Measurements from ENCODE around the gene MB.
A peak's percentile ranks its signal among the peaks of the same experiment; 100 is the strongest.

MB gene

GRCh38 chr22:35648066-35649025 lies 31.2 kb upstream of the MB start, which contains the start of gene APOL6:
APOL6 (plus strand) TSS chr22:35648446; CDS start chr22:35656426, 7,980 bp downstream.
- Histone ChIP-seq H3K9me3 (no peaks in the 10 kb centered on the region), H3K4me3 (no peak within 1 kb of the TSS), H3K27me3 (ENCODE audit: low read depth) (no peaks in the 10 kb centered on the region), H3K4me1 (no peaks in the 10 kb centered on the region), H3K36me3 (replicated peaks) (no peaks in the 10 kb centered on the region)
- in situ Hi-C loops (cut with MboI; ENCODE audit: low sequenced_read_pairs): no loop called here
- no peak for DNase-seq (ENCODE audit: low spot score in 2 of 2)

- Histone ChIP-seq H3K4me3 (no peak overlapping the region), H3K27me3 (ENCODE audit: low read depth) (no peaks in the 10 kb centered on the region), H3K9me3 (no peaks in the 10 kb centered on the region), H3K4me1 (no peaks in the 10 kb centered on the region), H3K36me3 (replicated peaks) (no peaks in the 10 kb centered on the region)
- DNase-seq (ENCODE audit: low spot score in 2 of 2): no peak
- in situ Hi-C loops (cut with MboI; ENCODE audit: low sequenced_read_pairs): no loop called here
These were observed 28.5 kb upstream of the MB start for GRCh38 chr22:35645646-35646045.

- Histone ChIP-seq H3K27me3 (ENCODE audit: low read depth) (no peaks in the 10 kb centered on the region), H3K36me3 (replicated peaks) (no peaks in the 10 kb centered on the region), H3K9me3 (no peaks in the 10 kb centered on the region), H3K4me1 (no peaks in the 10 kb centered on the region), H3K4me3 (no peak overlapping the region)
- no peak for DNase-seq (ENCODE audit: low spot score in 2 of 2)
- in situ Hi-C loops (cut with MboI; ENCODE audit: low sequenced_read_pairs): no loop called here
These were observed 26.9 kb upstream of the MB start for GRCh38 chr22:35643991-35644390.

GRCh38 chr22:35642305-35642741 lies 25.2 kb upstream of the MB start:
- H3K9me3 ChIP-seq: no peaks in the 10 kb centered on the region
- no peak overlapping the region for H3K4me3 ChIP-seq
- DNase-seq (ENCODE audit: low spot score in 2 of 2): no peak
- in situ Hi-C loops (cut with MboI; ENCODE audit: low sequenced_read_pairs): no loop called here
- H3K27me3 ChIP-seq (ENCODE audit: low read depth): no peaks in the 10 kb centered on the region
- no peaks in the 10 kb centered on the region for H3K36me3 ChIP-seq (replicated peaks)
- H3K4me1 ChIP-seq: no peaks in the 10 kb centered on the region

- H3K36me3 ChIP-seq (replicated peaks): no peaks in the 10 kb centered on the region
- H3K4me1 ChIP-seq: no peaks in the 10 kb centered on the region
- H3K9me3 ChIP-seq: no peaks in the 10 kb centered on the region
- in situ Hi-C loops (cut with MboI; ENCODE audit: low sequenced_read_pairs): no loop called here
- no peak overlapping the region for H3K4me3 ChIP-seq
- no peaks in the 10 kb centered on the region for H3K27me3 ChIP-seq (ENCODE audit: low read depth)
- no peak for DNase-seq (ENCODE audit: low spot score in 2 of 2)
These were observed 24.5 kb upstream of the MB start for GRCh38 chr22:35641494-35642120.

GRCh38 chr22:35638410-35638809 lies 21.3 kb upstream of the MB start:
- in situ Hi-C loops (cut with MboI; ENCODE audit: low sequenced_read_pairs): loop anchor here (10.0 kb wide), 1 partner anchor 276 kb away; no protein-coding TSS in a partner anchor
- no peaks in the 10 kb centered on the region for H3K27me3 ChIP-seq (ENCODE audit: low read depth)
- H3K4me1 ChIP-seq: no peaks in the 10 kb centered on the region
- H3K36me3 ChIP-seq (replicated peaks): no peaks in the 10 kb centered on the region
- no peaks in the 10 kb centered on the region for H3K9me3 ChIP-seq
- H3K4me3 ChIP-seq: no peak overlapping the region
- no peak for DNase-seq (ENCODE audit: low spot score in 2 of 2)

GRCh38 chr22:35638001-35638400 lies 20.9 kb upstream of the MB start:
- H3K4me3 ChIP-seq: no peak overlapping the region
- H3K27me3 ChIP-seq (ENCODE audit: low read depth): no peaks in the 10 kb centered on the region
- H3K36me3 ChIP-seq (replicated peaks): no peaks in the 10 kb centered on the region
- in situ Hi-C loops (cut with MboI; ENCODE audit: low sequenced_read_pairs): loop anchor here (10.0 kb wide), 1 partner anchor 277 kb away; no protein-coding TSS in a partner anchor
- DNase-seq (ENCODE audit: low spot score in 2 of 2): no peak
- H3K4me1 ChIP-seq: no peaks in the 10 kb centered on the region
- no peaks in the 10 kb centered on the region for H3K9me3 ChIP-seq

GRCh38 chr22:35637254-35637653 lies 20.1 kb upstream of the MB start:
- H3K9me3 ChIP-seq: no peaks in the 10 kb centered on the region
- in situ Hi-C loops (cut with MboI; ENCODE audit: low sequenced_read_pairs): loop anchor here (10.0 kb wide), 1 partner anchor 278 kb away; no protein-coding TSS in a partner anchor
- H3K4me1 ChIP-seq: no peaks in the 10 kb centered on the region
- no peaks in the 10 kb centered on the region for H3K36me3 ChIP-seq (replicated peaks)
- no peaks in the 10 kb centered on the region for H3K27me3 ChIP-seq (ENCODE audit: low read depth)
- DNase-seq (ENCODE audit: low spot score in 2 of 2): no peak
- no peak overlapping the region for H3K4me3 ChIP-seq

GRCh38 chr22:35634943-35635540 lies 17.9 kb upstream of the MB start:
- in situ Hi-C loops (cut with MboI; ENCODE audit: low sequenced_read_pairs): loop anchor here (10.0 kb wide), 1 partner anchor 280 kb away; no protein-coding TSS in a partner anchor
- Histone ChIP-seq H3K36me3 (replicated peaks) (no peaks in the 10 kb centered on the region), H3K4me1 (no peaks in the 10 kb centered on the region), H3K9me3 (no peaks in the 10 kb centered on the region), H3K27me3 (ENCODE audit: low read depth) (no peaks in the 10 kb centered on the region), H3K4me3 (no peak overlapping the region)
- DNase-seq (ENCODE audit: low spot score in 2 of 2): peak; percentile 20 to 40

GRCh38 chr22:35634015-35634414 lies 16.9 kb upstream of the MB start:
- in situ Hi-C loops (cut with MboI; ENCODE audit: low sequenced_read_pairs): loop anchor here (10.0 kb wide), 1 partner anchor 281 kb away; no protein-coding TSS in a partner anchor

GRCh38 chr22:35633520-35633919 lies 16.4 kb upstream of the MB start:
- no peak overlapping the region for H3K4me3 ChIP-seq
- no peaks in the 10 kb centered on the region for H3K4me1 ChIP-seq
- no peak for DNase-seq (ENCODE audit: low spot score in 2 of 2)
- no peaks in the 10 kb centered on the region for H3K9me3 ChIP-seq
- no peaks in the 10 kb centered on the region for H3K36me3 ChIP-seq (replicated peaks)
- in situ Hi-C loops (cut with MboI; ENCODE audit: low sequenced_read_pairs): loop anchor here (10.0 kb wide), 1 partner anchor 281 kb away; no protein-coding TSS in a partner anchor
- no peaks in the 10 kb centered on the region for H3K27me3 ChIP-seq (ENCODE audit: low read depth)

More at GRCh38 chr22:35634015-35634414, 16.9 kb upstream of the MB start:
- Histone ChIP-seq H3K4me3 (no peak overlapping the region), H3K36me3 (replicated peaks) (no peaks in the 10 kb centered on the region), H3K4me1 (no peaks in the 10 kb centered on the region), H3K27me3 (ENCODE audit: low read depth) (no peaks in the 10 kb centered on the region), H3K9me3 (no peaks in the 10 kb centered on the region)
- no peak for DNase-seq (ENCODE audit: low spot score in 2 of 2)

GRCh38 chr22:35632935-35633334 lies 15.8 kb upstream of the MB start:
- in situ Hi-C loops (cut with MboI; ENCODE audit: low sequenced_read_pairs): loop anchor here (10.0 kb wide), 1 partner anchor 282 kb away; no protein-coding TSS in a partner anchor
- H3K27me3 ChIP-seq (ENCODE audit: low read depth): no peaks in the 10 kb centered on the region
- H3K4me1 ChIP-seq: no peaks in the 10 kb centered on the region
- no peak for DNase-seq (ENCODE audit: low spot score in 2 of 2)
- no peaks in the 10 kb centered on the region for H3K36me3 ChIP-seq (replicated peaks)
- H3K4me3 ChIP-seq: no peak overlapping the region
- H3K9me3 ChIP-seq: no peaks in the 10 kb centered on the region

GRCh38 chr22:35631597-35631996 lies 14.5 kb upstream of the MB start:
- Histone ChIP-seq H3K4me1 (peaks cover 6% of the 10 kb centered on the region; the same call in 1 of the 2 replicates), H3K4me3 (no peak overlapping the region), H3K9me3 (no peaks in the 10 kb centered on the region), H3K27me3 (ENCODE audit: low read depth) (no peaks in the 10 kb centered on the region), H3K36me3 (replicated peaks) (no peaks in the 10 kb centered on the region)
- in situ Hi-C loops (cut with MboI; ENCODE audit: low sequenced_read_pairs): loop anchor here (10.0 kb wide), 1 partner anchor 283 kb away; no protein-coding TSS in a partner anchor
- DNase-seq (ENCODE audit: low spot score in 2 of 2): peak in 1 of 2 experiments; percentile 81

All from HAP-1 (cell line).